Gastroesophageal sphincter (tissue), 4 donors: ENCODE data around the gene VIPR2. TPM values are rescaled to one million over a fixed set of nuclear protein-coding genes. Genes with fewer than 3 reads are reported as not detected.

Experiments used
- ATAC-seq: fragments of 150-250 bp; one replicate; pipeline ENCODE4 v1.9.1; 2016; ENCODE audit warnings: mild to moderate bottlenecking, moderate library complexity
- H3K27ac ChIP-seq, 4 donors: fragments of 200-600 bp; sonication (generic) in 3 of 4; 1 replicate in 3 of 4; 2 replicates in 1 of 4; pipeline ENCODE4 v1.5.1; 2016 to 2019
- H3K27me3 ChIP-seq: fragments of 200-600 bp; sonication (generic); one replicate; pipeline ENCODE4 v1.5.1; 2019
- H3K36me3 ChIP-seq, 2 donors: fragments of 200-600 bp; sonication (generic); one replicate each; pipeline ENCODE4 v1.5.1; 2019; ENCODE audit warnings: control low read depth in 1 of 2
- H3K4me1 ChIP-seq, 3 donors: fragments of 200-600 bp; sonication (generic); 1 replicate in 2 of 3; 2 replicates in 1 of 3; pipeline ENCODE4 v1.5.1; 2016 to 2019; ENCODE audit warnings: control low read depth in 2 of 3
- H3K4me3 ChIP-seq, 2 donors: fragments of 200-600 bp; sonication (generic); one replicate each; pipeline ENCODE4 v1.5.1; 2019; ENCODE audit warnings: mild to moderate bottlenecking in 1 of 2, moderate library complexity in 1 of 2
- H3K9me3 ChIP-seq, 3 donors: fragments of 200-600 bp; sonication (generic); one replicate each; pipeline ENCODE4 v1.5.1; 2017 to 2019; ENCODE audit warnings: control low read depth in 2 of 3
- CTCF ChIP-seq, 4 experiments: fragments of 200-600 bp in 2 of 4; fragments of 450-650 bp in 2 of 4; sonication (generic) in 1 of 4; IDR thresholded peaks; one replicate each; pipeline ENCODE4 v1.5.1; 2017 to 2019; ENCODE audit warnings: antibody characterized with exemption in 4 of 4, mild to moderate bottlenecking in 2 of 4, moderate library complexity in 2 of 4
- EP300 ChIP-seq: sonication (generic); formaldehyde crosslinking; IDR thresholded peaks from one replicate; pipeline ENCODE4 v1.6.1; 2017; ENCODE audit warnings: antibody characterized with exemption, mild to moderate bottlenecking
- POLR2A ChIP-seq, 2 donors: fragments of 450-650 bp; IDR thresholded peaks; one replicate each; pipeline ENCODE4 v1.6.1; 2017; ENCODE audit warnings: antibody characterized with exemption in 2 of 2, mild to moderate bottlenecking in 2 of 2, moderate library complexity in 1 of 2
- POLR2AphosphoS5 ChIP-seq: sonication (generic); formaldehyde crosslinking; IDR thresholded peaks from one replicate; pipeline ENCODE4 v1.6.1; 2017; ENCODE audit warnings: antibody characterized with exemption
- WGBS, 2 donors: methylation state at CpG; one replicate each; pipeline ENCODE4 v1.1.5; 2018; ENCODE audit warnings: low coverage in 1 of 2; 5-methylcytosine and 5-hydroxymethylcytosine counted together
- total RNA-seq, 4 donors: library from RNA; depleted of rRNA; stranded (reverse); fragments of >200 nt; gene quantifications; one replicate each; pipeline ENCODE4 v1.1.0, GENCODE V29; 2016

Gene VIPR2
- total RNA-seq, 4 donors from 2014 or later: 13.3 to 52.5 (median 27.4) TPM

DNA sequence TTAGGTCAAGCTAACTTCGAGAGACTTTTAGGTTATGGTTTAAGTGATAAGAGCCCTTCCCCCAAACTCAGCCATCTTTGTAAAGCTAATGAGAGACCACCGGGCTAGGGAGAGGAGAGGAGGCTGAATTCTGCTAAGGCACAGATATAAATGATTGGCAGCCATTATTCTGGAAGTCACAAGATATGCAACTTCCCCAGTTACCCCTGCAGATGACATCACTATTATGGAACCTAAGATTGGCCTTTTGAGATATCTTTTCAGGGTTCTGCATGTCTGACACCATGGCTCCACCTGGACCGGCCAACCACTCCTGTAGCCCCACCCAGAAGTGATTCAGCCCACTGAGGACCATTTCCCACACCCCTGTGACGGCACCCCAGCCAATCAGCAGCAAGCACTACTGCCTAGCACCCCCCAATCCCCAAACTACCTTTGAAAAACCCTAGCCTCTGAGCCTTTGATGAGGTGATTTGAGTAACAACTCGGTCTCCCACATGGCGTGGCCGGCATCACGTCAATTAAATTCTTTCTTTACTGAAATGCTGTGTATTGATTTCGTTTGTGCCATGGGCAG is 14.4 kb downstream of the VIPR2 start:
- no peak for ATAC-seq
- Histone ChIP-seq H3K4me3 (no peak overlapping the region), H3K27ac (no peak overlapping the region), H3K36me3 (no peaks in the 10 kb centered on the region), H3K4me1 (peaks cover 0 to 17% (median 0%) of the 10 kb centered on the region in 3 donors), H3K27me3 (peaks cover 11% of the 10 kb centered on the region), H3K9me3 (no peaks in the 10 kb centered on the region)
- no peak for TF ChIP-seq CTCF (IDR thresholded peaks at IDR 0.05)
- no peak for TF ChIP-seq EP300
- TF ChIP-seq POLR2A (IDR thresholded peaks at IDR 0.05): no peak
- no peak for TF ChIP-seq POLR2AphosphoS5
- 85 to 86% methylated on average over 2 to 6 of the region's 9 CpGs for WGBS, 2 donors

DNA sequence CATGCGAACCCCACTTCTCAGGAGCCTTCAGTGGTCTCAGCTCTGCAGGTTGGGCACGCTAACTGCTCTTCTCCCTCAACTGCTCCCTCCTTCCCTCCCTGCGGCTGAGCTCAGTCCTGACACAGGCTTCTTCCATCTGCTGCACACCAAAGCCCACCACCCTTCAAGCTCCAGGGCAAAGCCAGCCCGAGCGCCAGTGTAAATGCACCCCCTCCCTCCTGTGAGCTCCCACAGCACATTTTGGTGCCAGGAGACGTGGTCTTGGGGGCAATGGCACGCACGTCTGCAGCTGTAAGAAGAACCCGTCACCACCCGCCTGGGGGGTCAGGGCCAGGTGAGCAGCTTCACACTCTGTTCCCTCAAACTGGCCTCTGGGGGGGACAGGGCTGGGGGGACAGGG is 15.9 kb downstream of the VIPR2 start:
- Histone ChIP-seq H3K4me1 (peaks cover 0 to 17% (median 0%) of the 10 kb centered on the region in 3 donors), H3K27me3 (peaks cover 11% of the 10 kb centered on the region), H3K36me3 (no peaks in the 10 kb centered on the region), H3K9me3 (no peaks in the 10 kb centered on the region), H3K4me3 (no peak overlapping the region), H3K27ac (no peak overlapping the region)
- no peak for ATAC-seq
- 91% methylated on average over 4 of the region's 10 CpGs; no CpG with 5 or more reads in 1 of the 2 donors for WGBS, 2 donors
- TF ChIP-seq POLR2A (IDR thresholded peaks at IDR 0.05) (no peak), POLR2AphosphoS5 (no peak), CTCF (IDR thresholded peaks at IDR 0.05) (no peak), EP300 (no peak)

GRCh38 chr7:159127691-159128642 is 16.7 kb downstream of the VIPR2 start:
- no peak overlapping the region for H3K27ac ChIP-seq
- TF ChIP-seq POLR2A (IDR thresholded peaks at IDR 0.05): no peak
- TF ChIP-seq EP300: no peak
- no peak for TF ChIP-seq POLR2AphosphoS5
- TF ChIP-seq CTCF (IDR thresholded peaks at IDR 0.05): no peak
- 87 to 100% methylated on average over 1 to 8 of the region's 16 CpGs for WGBS, 2 donors
- peaks cover 0 to 17% (median 0%) of the 10 kb centered on the region in 3 donors for H3K4me1 ChIP-seq
- H3K36me3 ChIP-seq: no peaks in the 10 kb centered on the region
- no peak for ATAC-seq
- H3K4me3 ChIP-seq: no peak overlapping the region
- peaks cover 11% of the 10 kb centered on the region for H3K27me3 ChIP-seq
- H3K9me3 ChIP-seq: no peaks in the 10 kb centered on the region

GRCh38 chr7:159126311-159127260 is 18.1 kb downstream of the VIPR2 start:
- no peak overlapping the region for H3K27ac ChIP-seq
- H3K36me3 ChIP-seq: no peaks in the 10 kb centered on the region
- WGBS, 2 donors: 69 to 72% methylated on average over 7 to 11 of the region's 21 CpGs
- no peaks in the 10 kb centered on the region for H3K9me3 ChIP-seq
- peaks cover 0 to 17% (median 0%) of the 10 kb centered on the region in 3 donors for H3K4me1 ChIP-seq
- H3K4me3 ChIP-seq: no peak overlapping the region
- ATAC-seq: no peak
- peaks cover 11% of the 10 kb centered on the region for H3K27me3 ChIP-seq
- TF ChIP-seq EP300 (no peak), CTCF (IDR thresholded peaks at IDR 0.05) (no peak), POLR2AphosphoS5 (no peak), POLR2A (IDR thresholded peaks at IDR 0.05) (no peak)
